K562 treated with DMSO at 1 percent for 48 hours (cell line): ENCODE measurements around the gene ZNF160. TPM values are rescaled to one million over a fixed set of nuclear protein-coding genes. Genes with fewer than 3 reads are reported as not detected.

Source experiments
- total RNA-seq: library from RNA; unstranded; fragments of 300-600 nt; gene quantifications from 2 replicates; pipeline ENCODE4 v1.2.3, GENCODE V29; 2022; ENCODE audit warnings: low replicate concordance; ENCODE audit errors: extremely low read depth

The ZNF160 gene
- total RNA-seq: not detected in 2 replicates

DNA sequence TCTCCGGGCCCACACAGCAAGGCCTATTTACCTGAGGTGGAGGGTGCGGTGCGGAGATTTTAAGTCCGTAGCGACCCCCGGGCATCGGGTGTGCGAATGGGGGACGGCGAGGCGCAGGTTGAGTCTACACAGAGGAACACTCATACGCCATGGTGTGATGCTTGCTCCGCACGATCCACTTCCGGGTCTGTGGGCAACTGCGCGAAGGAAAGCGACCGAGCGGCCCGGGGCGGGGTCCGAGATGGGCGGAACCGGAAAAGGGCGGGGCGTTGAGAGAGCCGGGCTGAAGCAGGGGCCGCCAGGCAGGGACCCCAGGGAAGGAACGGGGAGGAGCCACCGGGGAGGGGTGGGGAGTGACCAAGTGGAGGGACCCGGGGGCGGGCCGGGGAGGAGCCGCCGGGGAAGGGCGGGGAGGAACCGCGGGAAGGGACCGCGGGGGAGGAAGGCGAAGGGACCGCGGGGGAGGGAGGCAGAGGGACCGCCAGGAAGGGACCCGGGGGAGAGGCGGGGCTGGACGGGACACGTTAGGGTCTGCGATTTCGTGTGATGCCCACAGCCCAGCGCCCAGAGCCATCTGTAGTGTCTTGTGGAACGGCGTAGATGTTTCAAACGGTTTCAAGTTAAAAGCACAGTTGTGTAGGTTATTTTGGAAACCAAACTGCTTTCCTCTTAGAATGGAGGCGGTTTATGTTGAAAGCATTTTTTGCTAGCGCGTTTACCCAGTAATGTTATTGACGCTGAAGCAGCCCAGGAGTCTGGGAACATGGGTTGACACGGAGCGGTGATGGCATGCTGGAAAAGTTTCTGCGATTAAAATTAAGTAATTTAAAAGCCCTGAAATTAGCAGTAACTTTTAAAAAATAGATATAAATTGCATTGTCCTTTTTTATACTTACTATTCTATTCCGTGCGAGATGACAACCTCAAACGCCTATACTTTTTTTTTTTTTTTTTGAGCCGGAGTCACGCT, at the start of gene ZNF160:
Gene ZNF160, minus strand, starts transcription at position 189 of the 970 bp plus-strand sequence. CDS start 17,146 bp downstream, outside the sequence.

DNA sequence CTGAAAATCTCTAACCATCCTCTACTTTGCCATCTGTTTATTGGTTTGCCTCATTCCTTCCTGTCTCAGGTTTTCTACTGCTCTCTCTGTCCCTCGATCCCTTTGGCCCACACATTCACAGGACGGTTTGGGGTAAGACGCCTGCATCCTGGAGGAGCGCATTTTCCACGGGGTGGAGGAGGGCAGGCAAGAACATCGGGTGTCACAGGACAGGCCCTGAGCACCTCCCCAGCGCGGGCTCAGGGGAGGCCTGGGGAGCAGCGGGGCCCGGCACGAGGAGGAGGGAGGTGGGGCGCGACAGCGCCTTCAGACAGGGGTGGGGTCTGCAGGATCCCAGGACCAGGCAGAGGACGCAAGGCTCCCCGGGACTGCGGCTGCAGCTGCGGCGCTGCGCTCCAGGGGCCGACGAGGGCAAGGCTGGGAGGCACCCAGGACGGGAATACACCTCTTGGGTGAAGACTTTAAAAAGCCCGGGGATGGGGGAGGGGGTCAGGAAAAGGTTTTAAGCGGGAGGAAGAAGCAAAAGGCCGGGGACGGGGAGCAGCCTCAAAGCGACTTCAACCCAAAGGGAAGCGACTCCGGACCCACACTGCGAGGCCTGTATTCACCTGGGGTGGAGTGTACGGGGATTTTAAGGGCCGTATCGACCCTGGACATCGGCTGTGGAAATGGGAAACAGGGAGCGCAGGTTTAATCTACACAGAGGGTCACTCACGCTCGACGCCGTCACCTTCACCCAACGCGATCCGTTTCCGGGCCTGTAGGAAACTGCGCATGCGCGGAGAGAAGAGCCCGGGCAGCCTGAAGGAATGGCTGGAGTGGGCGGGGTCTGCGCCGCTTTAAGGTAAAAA, 29.1 kb upstream of the ZNF160 start, which contains the start of gene ZNF415:
Gene ZNF415, minus strand, starts transcription at position 770 of the 851 bp plus-strand sequence. CDS start 10,234 bp downstream, outside the sequence.

Other genes with a start within 250 kb of the ZNF160 start
- not detected in 2 replicates for gene ZNF468, start 245.8 kb downstream of the ZNF160 start, total RNA-seq
- not detected in 2 replicates for gene ZNF320, start 205.8 kb downstream of the ZNF160 start, total RNA-seq
- gene ZNF888, start 180.0 kb downstream of the ZNF160 start, total RNA-seq: not detected in 2 replicates
- not detected in 2 replicates for gene ZNF816, start 140.5 kb downstream of the ZNF160 start, total RNA-seq
- gene ERVV-1, start 89.5 kb downstream of the ZNF160 start, total RNA-seq: not detected in 2 replicates
- not detected in 2 replicates for gene ERVV-2, start 58.7 kb downstream of the ZNF160 start, total RNA-seq
- gene ZNF415, start 29.5 kb upstream of the ZNF160 start, total RNA-seq: not detected in 2 replicates
- not detected in 2 replicates for gene ZNF347, start 55.6 kb upstream of the ZNF160 start, total RNA-seq
- gene ZNF665, start 89.9 kb upstream of the ZNF160 start, total RNA-seq: not detected in 2 replicates
- gene ZNF677, start 151.5 kb upstream of the ZNF160 start, total RNA-seq: not detected in 2 replicates
- not detected in 2 replicates for gene VN1R2, start 154.9 kb upstream of the ZNF160 start, total RNA-seq
- gene VN1R4, start 164.3 kb upstream of the ZNF160 start, total RNA-seq: not detected in 2 replicates
- gene ZNF845, start 230.3 kb upstream of the ZNF160 start, total RNA-seq: not detected in 2 replicates